Measurements from ENCODE around the gene RDX.
"Not testable (repeated sequence)": the region's sequence is repeated elsewhere in the genome, so short reads cannot be mapped to it uniquely, and the experiment has no call there.

The RDX gene

DNA sequence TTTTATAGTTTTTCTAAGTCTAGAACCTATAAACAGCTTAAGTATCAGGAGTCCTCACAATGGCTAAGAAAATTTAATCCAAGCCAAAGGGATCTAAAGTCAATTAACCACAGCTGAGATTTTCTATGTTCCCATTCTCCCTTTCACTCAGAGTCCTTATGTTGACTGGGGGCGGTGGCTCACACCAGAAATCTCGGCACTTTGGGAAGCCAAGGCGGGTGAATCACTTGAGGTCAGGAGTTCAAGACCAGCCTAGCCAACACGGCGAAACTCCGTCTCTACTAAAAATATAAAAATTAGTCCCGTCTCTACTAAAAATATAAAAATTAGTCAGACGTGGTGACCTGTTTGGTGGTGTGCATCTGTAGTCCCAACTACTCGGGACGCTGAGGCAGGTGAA, 6.9 kb downstream of the RDX start:
- H3K27ac ChIP-seq: no peak overlapping the region
- TF ChIP-seq ZFX (IDR thresholded peaks at IDR 0.05; ENCODE audit: borderline replicate concordance): no peak
- TF ChIP-seq, protein P1, sequence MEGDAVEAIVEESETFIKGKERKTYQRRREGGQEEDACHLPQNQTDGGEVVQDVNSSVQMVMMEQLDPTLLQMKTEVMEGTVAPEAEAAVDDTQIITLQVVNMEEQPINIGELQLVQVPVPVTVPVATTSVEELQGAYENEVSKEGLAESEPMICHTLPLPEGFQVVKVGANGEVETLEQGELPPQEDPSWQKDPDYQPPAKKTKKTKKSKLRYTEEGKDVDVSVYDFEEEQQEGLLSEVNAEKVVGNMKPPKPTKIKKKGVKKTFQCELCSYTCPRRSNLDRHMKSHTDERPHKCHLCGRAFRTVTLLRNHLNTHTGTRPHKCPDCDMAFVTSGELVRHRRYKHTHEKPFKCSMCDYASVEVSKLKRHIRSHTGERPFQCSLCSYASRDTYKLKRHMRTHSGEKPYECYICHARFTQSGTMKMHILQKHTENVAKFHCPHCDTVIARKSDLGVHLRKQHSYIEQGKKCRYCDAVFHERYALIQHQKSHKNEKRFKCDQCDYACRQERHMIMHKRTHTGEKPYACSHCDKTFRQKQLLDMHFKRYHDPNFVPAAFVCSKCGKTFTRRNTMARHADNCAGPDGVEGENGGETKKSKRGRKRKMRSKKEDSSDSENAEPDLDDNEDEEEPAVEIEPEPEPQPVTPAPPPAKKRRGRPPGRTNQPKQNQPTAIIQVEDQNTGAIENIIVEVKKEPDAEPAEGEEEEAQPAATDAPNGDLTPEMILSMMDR (IDR thresholded peaks at IDR 0.05): no peak

DNA sequence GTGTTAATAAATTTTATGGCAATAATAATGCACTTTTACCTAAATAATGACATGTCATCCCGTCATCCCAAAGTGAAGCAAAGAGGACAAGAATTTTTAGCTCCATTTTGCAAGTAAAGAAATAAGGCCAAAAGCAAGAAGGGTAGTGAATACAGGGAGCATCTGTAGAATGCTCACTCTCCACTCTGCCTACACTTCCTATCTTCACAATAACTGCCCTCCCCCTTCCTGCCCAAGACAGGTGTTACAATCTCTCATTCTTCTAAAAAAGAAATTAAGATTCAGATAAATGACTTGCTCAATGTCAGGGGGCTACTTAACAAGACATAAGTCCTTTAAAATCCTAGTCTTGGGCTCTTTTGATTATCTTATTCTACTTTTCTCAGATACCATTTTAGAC, 8.9 kb downstream of the RDX start:
- TF ChIP-seq, protein P1 (IDR thresholded peaks at IDR 0.05): no peak
- no peak for TF ChIP-seq ZFX (IDR thresholded peaks at IDR 0.05; ENCODE audit: borderline replicate concordance)
- no peak overlapping the region for H3K27ac ChIP-seq

GRCh38 chr11:110286298-110287040, 9.9 kb downstream of the RDX start:
- no peak overlapping the region for H3K27ac ChIP-seq
- no peak for TF ChIP-seq ZFX (IDR thresholded peaks at IDR 0.05; ENCODE audit: borderline replicate concordance)
- TF ChIP-seq, protein P1 (IDR thresholded peaks at IDR 0.05): no peak

DNA sequence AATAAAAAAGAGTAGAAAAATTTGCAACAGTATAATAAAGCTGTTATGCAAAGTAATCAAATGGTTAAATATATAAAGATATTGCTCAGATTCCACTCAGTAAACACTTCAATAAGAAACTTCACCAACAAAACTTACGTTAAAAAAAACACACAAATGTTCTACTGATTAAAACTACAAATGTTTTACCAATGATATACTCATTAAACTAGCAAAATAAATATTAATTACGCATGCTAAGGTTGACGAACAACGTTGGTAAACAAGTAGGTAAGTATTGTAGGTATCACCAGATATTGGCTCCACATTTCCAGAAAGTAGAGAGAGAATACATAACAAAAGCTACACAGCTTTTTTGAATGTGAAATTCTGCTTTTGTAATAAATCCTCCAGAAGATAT, 12.6 kb downstream of the RDX start:
- peak overlapping the region; percentile 20; the same call in 1 of the 2 replicates for H3K27ac ChIP-seq
- TF ChIP-seq, protein P1 (IDR thresholded peaks at IDR 0.05): no peak
- no peak for TF ChIP-seq ZFX (IDR thresholded peaks at IDR 0.05; ENCODE audit: borderline replicate concordance)

GRCh38 chr11:110280595-110280994, 15.8 kb downstream of the RDX start:
- H3K27ac ChIP-seq: not testable (repeated sequence)

DNA sequence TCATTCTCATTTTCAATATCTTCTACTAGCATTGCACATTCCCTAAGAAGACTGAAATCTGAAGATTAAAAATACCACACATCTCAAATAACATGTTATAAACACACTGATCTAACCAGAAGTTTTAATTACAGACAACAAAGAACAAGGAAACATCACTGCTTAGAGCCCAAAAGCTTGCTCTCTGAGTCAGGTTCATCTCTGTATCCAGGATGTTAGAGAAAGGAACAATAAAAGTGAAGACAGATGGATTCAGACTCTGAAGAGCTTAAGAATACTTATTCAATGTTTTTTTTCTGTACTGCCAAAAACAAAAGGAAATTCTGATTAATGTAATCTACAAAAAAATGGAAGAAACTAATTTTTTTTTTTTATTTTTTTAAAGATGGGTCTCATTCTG, 16.5 kb downstream of the RDX start:
- H3K27ac ChIP-seq: no peak overlapping the region
- TF ChIP-seq, protein P1 (IDR thresholded peaks at IDR 0.05): no peak
- TF ChIP-seq ZFX (IDR thresholded peaks at IDR 0.05; ENCODE audit: borderline replicate concordance): no peak

DNA sequence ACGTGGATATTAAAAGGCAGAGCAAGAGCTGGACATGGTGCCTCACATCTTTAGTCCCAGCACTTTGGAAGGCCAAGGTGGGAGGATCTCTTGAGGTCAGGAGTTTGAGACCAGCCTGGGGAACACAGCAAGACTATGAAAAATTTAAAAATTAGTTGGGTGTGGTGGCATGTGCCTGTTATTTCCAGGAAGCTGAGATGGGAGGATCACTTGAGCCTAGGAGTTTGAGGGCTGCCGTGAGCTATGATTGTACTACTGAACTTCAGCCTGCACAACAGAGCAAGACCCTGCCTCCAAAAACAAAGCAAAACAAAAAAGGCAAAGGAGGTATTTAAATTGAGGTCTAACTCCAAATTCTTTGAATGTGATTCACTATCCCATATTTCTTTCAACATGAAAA, 23.5 kb downstream of the RDX start:
- TF ChIP-seq, protein P1 (IDR thresholded peaks at IDR 0.05): no peak
- TF ChIP-seq ZFX (IDR thresholded peaks at IDR 0.05; ENCODE audit: borderline replicate concordance): no peak
- no peak overlapping the region for H3K27ac ChIP-seq

DNA sequence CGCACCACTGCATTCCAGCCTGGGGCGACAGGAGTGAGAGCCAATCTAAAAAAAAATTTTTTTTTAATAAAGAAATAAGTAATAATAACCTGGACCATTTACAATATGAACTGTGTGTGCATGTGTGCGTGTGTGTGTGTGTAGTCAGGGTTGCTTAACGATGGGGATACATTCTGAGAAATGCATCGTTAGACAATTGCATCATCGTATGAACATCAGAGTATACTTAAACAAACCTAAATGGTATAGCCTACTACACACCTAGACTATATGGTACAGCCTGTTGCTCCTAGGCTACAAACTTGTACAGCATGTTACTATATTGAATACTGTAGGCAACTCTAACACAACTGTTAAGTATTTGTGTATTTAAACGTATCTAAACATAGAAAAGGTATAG, 26.4 kb downstream of the RDX start:
- no peak overlapping the region for H3K27ac ChIP-seq
- TF ChIP-seq, protein P1 (IDR thresholded peaks at IDR 0.05): no peak
- TF ChIP-seq ZFX (IDR thresholded peaks at IDR 0.05; ENCODE audit: borderline replicate concordance): no peak
